ENCODE data around the gene ECD. TPM values are rescaled to one million over a fixed set of nuclear protein-coding genes. Genes with fewer than 3 reads are reported as not detected.

ECD gene
- total RNA-seq, 2 donors from 2014 or later, result 17.1 to 18.2 TPM

DNA sequence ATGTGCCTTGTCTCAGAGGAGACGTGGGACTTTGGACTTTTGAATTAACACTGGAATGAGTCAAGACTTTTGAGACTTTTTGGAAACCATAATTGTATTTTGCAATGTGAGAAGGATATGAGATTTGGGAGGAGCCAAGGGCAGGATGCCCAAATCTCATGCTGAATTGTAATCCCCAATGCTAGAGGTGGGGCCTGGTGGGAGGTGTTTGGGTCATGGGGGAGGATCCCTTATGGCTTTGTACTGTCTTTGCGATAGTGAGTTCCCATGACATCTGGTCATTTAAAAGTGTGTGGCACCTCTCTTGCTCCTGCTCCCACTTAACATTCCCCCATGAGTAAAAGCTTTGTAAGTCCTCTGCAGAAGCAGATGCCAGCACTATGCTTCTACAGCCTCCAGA lies 40.1 kb upstream of the ECD start:
- Histone ChIP-seq H3K4me1 (no peaks in the 10 kb centered on the region), H3K27me3 (no peaks in the 10 kb centered on the region), H3K9ac (ENCODE audit: low read depth in 2 of 2, low read length in 2 of 2) (no peak overlapping the region), H3K27ac (no peak overlapping the region), H3K4me3 (no peak overlapping the region), H3K9me3 (no peaks in the 10 kb centered on the region), H3K36me3 (no peaks in the 10 kb centered on the region)
- DNase-seq, result no peak
- intact Hi-C loops (cut with DNase I), result no loop called here
- TF ChIP-seq, protein P1, sequence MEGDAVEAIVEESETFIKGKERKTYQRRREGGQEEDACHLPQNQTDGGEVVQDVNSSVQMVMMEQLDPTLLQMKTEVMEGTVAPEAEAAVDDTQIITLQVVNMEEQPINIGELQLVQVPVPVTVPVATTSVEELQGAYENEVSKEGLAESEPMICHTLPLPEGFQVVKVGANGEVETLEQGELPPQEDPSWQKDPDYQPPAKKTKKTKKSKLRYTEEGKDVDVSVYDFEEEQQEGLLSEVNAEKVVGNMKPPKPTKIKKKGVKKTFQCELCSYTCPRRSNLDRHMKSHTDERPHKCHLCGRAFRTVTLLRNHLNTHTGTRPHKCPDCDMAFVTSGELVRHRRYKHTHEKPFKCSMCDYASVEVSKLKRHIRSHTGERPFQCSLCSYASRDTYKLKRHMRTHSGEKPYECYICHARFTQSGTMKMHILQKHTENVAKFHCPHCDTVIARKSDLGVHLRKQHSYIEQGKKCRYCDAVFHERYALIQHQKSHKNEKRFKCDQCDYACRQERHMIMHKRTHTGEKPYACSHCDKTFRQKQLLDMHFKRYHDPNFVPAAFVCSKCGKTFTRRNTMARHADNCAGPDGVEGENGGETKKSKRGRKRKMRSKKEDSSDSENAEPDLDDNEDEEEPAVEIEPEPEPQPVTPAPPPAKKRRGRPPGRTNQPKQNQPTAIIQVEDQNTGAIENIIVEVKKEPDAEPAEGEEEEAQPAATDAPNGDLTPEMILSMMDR (IDR thresholded peaks at IDR 0.05), result no peak

DNA sequence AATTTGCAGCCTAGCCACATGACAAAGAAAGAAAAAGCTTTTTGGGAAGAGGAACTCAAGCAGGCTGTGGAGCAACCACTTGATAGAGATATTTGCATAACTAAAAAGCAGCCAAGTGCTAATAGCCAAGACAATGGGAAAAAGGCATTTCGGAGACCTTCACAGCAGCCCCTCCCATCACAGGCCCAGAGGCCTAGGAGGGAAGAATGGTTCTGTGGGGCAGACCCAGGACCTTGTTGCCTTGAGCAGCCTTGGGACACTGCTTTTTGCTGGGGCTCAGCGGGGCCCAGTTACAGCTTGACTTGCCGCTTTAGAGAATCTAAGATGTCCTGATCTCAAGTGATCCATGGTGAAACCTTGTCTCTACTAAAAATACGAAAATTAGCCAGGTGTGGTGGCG lies 38.6 kb upstream of the ECD start:
- intact Hi-C loops (cut with DNase I), result no loop called here
- TF ChIP-seq, protein P1 (IDR thresholded peaks at IDR 0.05), result no peak
- DNase-seq, result no peak
- H3K36me3 ChIP-seq, result no peaks in the 10 kb centered on the region
- H3K4me1 ChIP-seq, result no peaks in the 10 kb centered on the region
- no peaks in the 10 kb centered on the region for H3K9me3 ChIP-seq
- H3K27ac ChIP-seq, result no peak overlapping the region
- no peak overlapping the region for H3K4me3 ChIP-seq
- H3K27me3 ChIP-seq, result no peaks in the 10 kb centered on the region
- H3K9ac ChIP-seq (ENCODE audit: low read depth in 2 of 2, low read length in 2 of 2), result no peak overlapping the region

DNA sequence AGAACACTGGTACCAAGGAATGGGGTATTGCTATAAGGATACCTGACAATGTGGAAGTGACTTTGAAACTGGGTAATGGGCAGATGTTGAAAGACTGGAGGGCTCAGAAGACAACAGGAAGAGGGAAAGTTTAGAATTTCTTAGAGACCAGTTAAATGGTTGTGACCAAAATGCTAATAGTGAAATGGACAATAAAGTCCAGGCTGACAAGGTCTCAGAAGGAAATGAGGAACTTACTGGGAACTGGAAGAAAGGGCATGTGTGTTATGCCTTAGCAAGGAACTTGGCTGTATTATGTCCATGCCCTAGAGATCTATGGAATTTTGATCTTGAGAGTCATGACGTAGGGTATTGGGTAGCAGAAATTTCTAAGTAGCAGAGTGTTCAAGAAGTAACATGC lies 38.1 kb upstream of the ECD start:
- Histone ChIP-seq H3K4me3 (no peak overlapping the region), H3K36me3 (no peaks in the 10 kb centered on the region), H3K9ac (ENCODE audit: low read depth in 2 of 2, low read length in 2 of 2) (no peak overlapping the region), H3K27me3 (no peaks in the 10 kb centered on the region), H3K4me1 (no peaks in the 10 kb centered on the region), H3K27ac (no peak overlapping the region), H3K9me3 (no peaks in the 10 kb centered on the region)
- no peak for DNase-seq
- intact Hi-C loops (cut with DNase I), result no loop called here
- TF ChIP-seq, protein P1 (IDR thresholded peaks at IDR 0.05), result no peak

DNA sequence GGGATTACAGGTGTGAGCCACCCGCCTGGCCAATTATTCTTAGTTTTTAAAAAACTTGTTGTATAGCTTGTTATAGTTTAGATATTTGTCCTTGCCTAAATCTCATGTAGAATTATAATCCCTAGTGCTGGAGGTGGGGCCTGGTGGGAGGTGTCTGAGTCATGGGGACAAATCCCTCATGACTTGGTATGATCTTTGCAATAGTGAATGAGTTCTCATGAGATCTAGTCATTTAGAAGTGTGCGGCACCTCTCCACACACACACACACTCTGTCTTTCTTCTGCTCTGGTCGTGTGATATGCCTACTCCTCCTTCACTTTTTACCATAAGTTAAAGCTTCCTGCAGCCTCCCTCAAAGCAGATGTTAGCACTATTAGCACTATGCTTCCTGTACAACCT lies 37.3 kb upstream of the ECD start:
- intact Hi-C loops (cut with DNase I), result no loop called here
- no peak overlapping the region for H3K27ac ChIP-seq
- TF ChIP-seq, protein P1 (IDR thresholded peaks at IDR 0.05), result no peak
- no peak overlapping the region for H3K9ac ChIP-seq (ENCODE audit: low read depth in 2 of 2, low read length in 2 of 2)
- no peaks in the 10 kb centered on the region for H3K36me3 ChIP-seq
- no peaks in the 10 kb centered on the region for H3K9me3 ChIP-seq
- no peak for DNase-seq
- H3K27me3 ChIP-seq, result no peaks in the 10 kb centered on the region
- H3K4me1 ChIP-seq, result no peaks in the 10 kb centered on the region
- H3K4me3 ChIP-seq, result no peak overlapping the region

DNA sequence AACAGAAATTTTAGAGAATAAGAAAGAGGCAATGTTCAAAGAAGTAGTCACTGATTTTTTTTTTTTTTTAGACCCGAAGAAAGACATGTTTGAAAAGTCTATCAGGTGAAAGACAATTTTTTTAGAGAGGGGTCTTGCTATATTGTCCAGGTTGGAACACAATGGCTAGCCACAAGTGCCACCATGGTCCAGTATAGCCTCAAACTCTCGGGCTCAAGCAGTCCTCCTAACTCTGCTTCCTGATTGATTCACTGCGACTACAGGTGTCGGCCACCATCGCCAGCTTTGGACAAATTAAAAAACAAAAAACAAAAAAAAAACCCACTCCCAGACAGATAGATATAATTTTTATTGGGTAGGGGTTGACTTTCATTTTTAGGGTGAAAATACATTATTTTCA lies 22.4 kb upstream of the ECD start:
- intact Hi-C loops (cut with DNase I), result no loop called here
- no peaks in the 10 kb centered on the region for H3K36me3 ChIP-seq
- TF ChIP-seq, protein P1 (IDR thresholded peaks at IDR 0.05), result no peak
- H3K27me3 ChIP-seq, result no peaks in the 10 kb centered on the region
- H3K27ac ChIP-seq, result no peak overlapping the region
- no peaks in the 10 kb centered on the region for H3K9me3 ChIP-seq
- no peak overlapping the region for H3K9ac ChIP-seq (ENCODE audit: low read depth in 2 of 2, low read length in 2 of 2)
- no peak for DNase-seq
- H3K4me3 ChIP-seq, result no peak overlapping the region
- H3K4me1 ChIP-seq, result no peaks in the 10 kb centered on the region

DNA sequence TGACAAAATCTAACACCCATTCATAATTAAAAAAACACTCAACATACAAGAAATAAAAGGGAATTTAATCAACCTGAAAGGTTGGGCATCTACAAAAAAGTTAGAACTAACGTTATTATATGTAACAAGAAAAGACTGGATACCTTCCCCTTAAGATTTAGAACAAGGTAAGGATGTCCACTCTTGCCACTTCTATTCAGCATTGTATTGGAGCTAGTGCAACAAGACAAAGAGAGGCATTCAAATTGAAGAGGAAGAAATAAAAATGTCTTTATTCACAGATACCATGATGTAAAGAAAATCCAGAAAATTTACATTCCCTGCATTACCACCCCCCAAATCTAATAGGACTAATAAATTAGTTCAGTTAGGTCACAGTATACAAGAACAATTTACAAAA lies 18.5 kb upstream of the ECD start:
- intact Hi-C loops (cut with DNase I), result no loop called here
- DNase-seq, result no peak
- no peak overlapping the region for H3K4me3 ChIP-seq
- H3K27ac ChIP-seq, result no peak overlapping the region
- no peaks in the 10 kb centered on the region for H3K4me1 ChIP-seq
- no peaks in the 10 kb centered on the region for H3K27me3 ChIP-seq
- no peaks in the 10 kb centered on the region for H3K9me3 ChIP-seq
- TF ChIP-seq, protein P1 (IDR thresholded peaks at IDR 0.05), result no peak
- H3K9ac ChIP-seq (ENCODE audit: low read depth in 2 of 2, low read length in 2 of 2), result no peak overlapping the region
- no peaks in the 10 kb centered on the region for H3K36me3 ChIP-seq

Measured in colonic mucosa (tissue), 4 donors.